ENCODE measurements around the gene SOX1. TPM values are rescaled to one million over a fixed set of nuclear protein-coding genes. Genes with fewer than 3 reads are reported as not detected.

SOX1 gene
- polyA plus RNA-seq, 1 of the 3 experiments (the other 2 are of a cell fraction), result not detected

DNA sequence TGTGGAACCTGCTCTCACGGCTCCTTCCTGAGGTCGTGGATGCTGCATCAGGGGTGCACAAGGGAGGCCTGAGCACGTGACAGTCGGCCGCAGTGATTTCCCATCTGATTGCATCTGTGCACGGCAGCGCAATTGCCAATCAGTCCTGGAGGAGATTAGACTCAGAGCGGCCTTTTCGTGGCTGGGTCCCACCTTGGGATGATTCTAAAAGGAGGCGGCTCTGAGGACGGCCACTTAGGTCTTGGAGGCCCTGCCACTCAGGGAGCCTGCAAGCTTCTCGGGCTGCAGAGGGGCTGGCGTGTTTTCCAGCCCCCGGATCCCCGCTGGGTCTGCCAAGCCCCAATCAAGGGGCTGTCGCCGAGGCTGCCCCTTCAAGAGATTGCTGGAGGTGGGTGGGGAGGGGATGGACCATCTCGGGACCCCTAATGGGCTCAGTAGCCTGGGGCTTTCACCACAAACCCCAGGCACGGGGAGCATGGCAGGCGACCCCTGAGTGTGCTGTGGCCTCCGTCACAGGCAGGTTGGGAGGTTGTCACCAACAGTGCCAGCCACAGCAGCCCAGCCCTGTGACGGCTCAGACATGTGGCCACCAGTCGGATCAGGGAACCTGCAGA, 51.6 kb downstream of the SOX1 start (continued):
- TF ChIP-seq RAD21 (IDR thresholded peaks at IDR 0.05; ENCODE audit: low read length) (no peak), RXRA (IDR thresholded peaks at IDR 0.05; ENCODE audit: borderline replicate concordance, low read depth) (no peak), NFIC (IDR thresholded peaks at IDR 0.05; ENCODE audit: borderline replicate concordance) (no peak)
- TF ChIP-seq, protein P1, sequence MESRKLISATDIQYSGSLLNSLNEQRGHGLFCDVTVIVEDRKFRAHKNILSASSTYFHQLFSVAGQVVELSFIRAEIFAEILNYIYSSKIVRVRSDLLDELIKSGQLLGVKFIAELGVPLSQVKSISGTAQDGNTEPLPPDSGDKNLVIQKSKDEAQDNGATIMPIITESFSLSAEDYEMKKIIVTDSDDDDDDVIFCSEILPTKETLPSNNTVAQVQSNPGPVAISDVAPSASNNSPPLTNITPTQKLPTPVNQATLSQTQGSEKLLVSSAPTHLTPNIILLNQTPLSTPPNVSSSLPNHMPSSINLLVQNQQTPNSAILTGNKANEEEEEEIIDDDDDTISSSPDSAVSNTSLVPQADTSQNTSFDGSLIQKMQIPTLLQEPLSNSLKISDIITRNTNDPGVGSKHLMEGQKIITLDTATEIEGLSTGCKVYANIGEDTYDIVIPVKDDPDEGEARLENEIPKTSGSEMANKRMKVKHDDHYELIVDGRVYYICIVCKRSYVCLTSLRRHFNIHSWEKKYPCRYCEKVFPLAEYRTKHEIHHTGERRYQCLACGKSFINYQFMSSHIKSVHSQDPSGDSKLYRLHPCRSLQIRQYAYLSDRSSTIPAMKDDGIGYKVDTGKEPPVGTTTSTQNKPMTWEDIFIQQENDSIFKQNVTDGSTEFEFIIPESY (IDR thresholded peaks at IDR 0.05; ENCODE audit: borderline replicate concordance, low read depth), result no peak

DNA sequence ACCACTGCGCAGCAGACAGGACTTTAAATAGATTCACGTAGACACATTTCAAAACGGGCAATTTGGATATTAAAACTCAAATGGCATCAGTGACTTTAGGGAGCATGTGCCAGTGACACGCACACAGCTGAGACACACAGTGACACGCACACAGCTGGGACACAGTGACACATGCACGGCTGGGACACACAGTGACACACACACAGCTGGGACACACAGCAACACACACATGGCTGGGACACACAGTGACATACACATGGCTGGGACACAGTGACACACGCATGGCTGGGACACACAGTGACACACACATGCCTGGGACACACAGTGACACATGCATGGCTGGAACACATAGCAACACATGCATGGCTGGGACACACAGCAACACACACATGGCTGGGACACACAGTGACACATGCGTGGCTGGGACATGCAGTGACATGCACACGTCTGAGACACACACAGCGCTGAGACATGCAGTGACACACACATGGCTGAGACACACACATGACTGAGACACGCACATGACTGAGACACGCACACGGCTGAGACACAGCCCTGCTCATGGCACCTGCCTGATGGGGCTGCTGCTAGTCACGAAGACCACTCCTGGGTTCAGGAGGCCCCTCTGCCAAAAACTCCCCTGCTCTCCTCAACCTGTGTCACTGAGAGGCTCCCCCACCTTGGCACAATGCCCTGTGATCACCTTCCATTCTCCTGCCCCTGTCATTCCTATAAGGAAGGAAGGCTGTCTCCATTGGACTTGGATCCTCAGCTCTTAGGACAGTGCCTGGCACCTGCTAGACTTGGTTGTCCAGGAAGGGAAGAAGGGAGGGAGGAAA, 52.5 kb downstream of the SOX1 start:
- Histone ChIP-seq H3K27ac (ENCODE audit: low read depth in 2 of 2, low read length in 1 of 2) (no peak overlapping the region), H3K9ac (no peak overlapping the region), H3K9me3 (no peaks in the 10 kb centered on the region), H3F3A (replicated peaks; ENCODE audit: insufficient read depth) (no peaks in the 10 kb centered on the region), H4K20me1 (ENCODE audit: insufficient read depth) (no peaks in the 10 kb centered on the region), H3K27me3 (ENCODE audit: insufficient read depth) (peaks cover 57% of the 10 kb centered on the region), H3K36me3 (replicated peaks in 1 of 2; ENCODE audit: control insufficient read depth in 1 of 2, insufficient read depth in 2 of 2, low read length in 1 of 2) (no peaks in the 10 kb centered on the region), H3K4me2 (no peak overlapping the region), H3K4me3 (ENCODE audit: low read depth in 2 of 2, low read length in 1 of 2) (no peak overlapping the region), H3K4me1 (ENCODE audit: control insufficient read depth in 1 of 2, insufficient read depth in 2 of 2, low read depth in 1 of 2, low read length in 1 of 2) (no peaks in the 10 kb centered on the region), H3K79me2 (ENCODE audit: insufficient read depth) (no peaks in the 10 kb centered on the region), H2AFZ (ENCODE audit: low read depth) (no peak overlapping the region), H3K9me2 (no peaks in the 10 kb centered on the region)
- TF ChIP-seq RCOR1 (IDR thresholded peaks at IDR 0.05; ENCODE audit: low read length), result no peak
- TF ChIP-seq EZH2phosphoT487 (IDR thresholded peaks at IDR 0.05; ENCODE audit: borderline replicate concordance, low read depth), result no peak
- no peak for TF ChIP-seq MEF2A (IDR thresholded peaks at IDR 0.05; ENCODE audit: borderline replicate concordance, low read depth)
- no peak for TF ChIP-seq RAD21 (IDR thresholded peaks at IDR 0.05; ENCODE audit: low read length)
- no peak for TF ChIP-seq TCF12 (IDR thresholded peaks at IDR 0.05)
- no peak for TF ChIP-seq MXI1 (IDR thresholded peaks at IDR 0.05; ENCODE audit: low read depth, low read length)
- TF ChIP-seq RFX5 (IDR thresholded peaks at IDR 0.05; ENCODE audit: low read length), result no peak
- no peak for TF ChIP-seq ELF1 (IDR thresholded peaks at IDR 0.05)
- TF ChIP-seq SIN3A (IDR thresholded peaks at IDR 0.05; ENCODE audit: borderline replicate concordance, low read depth, low read length), result no peak
- no peak for TF ChIP-seq FOSL2 (IDR thresholded peaks at IDR 0.05; ENCODE audit: borderline replicate concordance, low read depth)
- no peak for TF ChIP-seq NRF1 (IDR thresholded peaks at IDR 0.05; ENCODE audit: low read depth, low read length)
- TF ChIP-seq JUND (IDR thresholded peaks at IDR 0.05), result no peak
- TF ChIP-seq FOXJ3 (CRISPR knock-in tag; IDR thresholded peaks at IDR 0.05), result no peak
- TF ChIP-seq EP300 (IDR thresholded peaks at IDR 0.05; ENCODE audit: borderline replicate concordance in 1 of 2, low read depth in 1 of 2, low read length in 1 of 2), result no peak
- no peak for DNase-seq
- WGBS (ENCODE audit: low lambda C conversion rate), result 11% methylated on average over 12 of the region's 14 CpGs
- ChIA-PET POLR2A (interaction anchor here (0.5 kb wide), 1 partner anchor 28 kb away, joined by 4 read pairs; no protein-coding TSS in a partner anchor), CTCF (no interaction called here)
